Frontal cortex (tissue), 4 donors: ENCODE data around the gene JPH3. TPM values are rescaled to one million over a fixed set of nuclear protein-coding genes. Genes with fewer than 3 reads are reported as not detected.

Source experiments
- DNase-seq, 2 donors: peaks; one replicate each; pipeline ENCODE4 v3.0.0; 2012; ENCODE audit warnings: low spot score in 2 of 2
- FAIRE-seq: peaks from 2 replicates; lab custom pipeline; 2012; peaks lifted over from hg19 to GRCh38; lab: Jason Lieb, UNC
- total RNA-seq: library from RNA; depleted of rRNA; stranded (reverse); fragments of >200 nt; gene quantifications from one replicate; pipeline ENCODE4 v1.2.3, GENCODE V29; 2014
- donor health status: control.
- donor health status: control.
- donor health status: control.

Gene JPH3
- 48.1 TPM for total RNA-seq

DNA sequence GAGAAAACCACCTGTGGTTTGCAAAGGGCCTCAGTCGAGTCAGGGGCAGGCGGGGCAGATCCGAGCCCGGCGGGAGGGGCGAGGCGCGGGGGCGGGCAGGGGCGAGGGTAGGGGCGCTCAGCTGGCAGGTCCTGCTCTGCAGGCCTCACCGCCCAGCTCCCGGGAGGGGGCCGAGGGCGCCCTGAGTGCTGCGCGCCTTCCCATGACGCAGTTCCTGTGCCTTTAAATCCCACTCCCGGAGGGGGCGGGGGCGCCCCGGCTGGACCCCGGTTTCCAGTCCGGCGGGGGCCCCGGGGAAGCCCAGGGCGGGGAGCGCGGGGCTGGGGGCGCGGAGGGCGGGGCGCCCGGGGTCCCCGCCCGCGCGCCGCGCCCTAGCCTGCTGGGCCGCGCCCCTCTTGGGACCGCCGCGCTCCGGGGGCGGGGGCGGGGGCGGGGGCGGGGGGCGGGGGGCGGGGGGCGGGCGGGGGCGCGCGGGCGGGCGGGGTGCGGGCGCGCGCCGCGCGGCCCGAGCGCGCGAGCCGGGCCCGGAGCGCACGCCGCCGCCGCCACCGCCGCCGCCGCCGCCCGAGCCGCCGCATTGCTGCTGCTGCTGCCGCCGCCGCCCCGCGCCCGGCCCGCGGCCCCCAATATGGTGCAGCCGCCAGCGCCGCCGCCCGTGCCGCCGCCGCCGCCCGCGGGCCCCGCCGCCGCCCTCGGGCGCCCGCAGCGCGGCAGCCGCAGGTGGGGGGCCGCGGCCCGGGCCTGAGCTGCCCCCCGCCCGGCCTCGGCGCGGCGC, at the start of gene JPH3:
Gene JPH3, plus strand, starts transcription at position 508 of the 775 bp plus-strand sequence. CDS start 639 bp downstream, outside the sequence.
- no peak for FAIRE-seq
- DNase-seq: peak; percentile 55 to 69

DNA sequence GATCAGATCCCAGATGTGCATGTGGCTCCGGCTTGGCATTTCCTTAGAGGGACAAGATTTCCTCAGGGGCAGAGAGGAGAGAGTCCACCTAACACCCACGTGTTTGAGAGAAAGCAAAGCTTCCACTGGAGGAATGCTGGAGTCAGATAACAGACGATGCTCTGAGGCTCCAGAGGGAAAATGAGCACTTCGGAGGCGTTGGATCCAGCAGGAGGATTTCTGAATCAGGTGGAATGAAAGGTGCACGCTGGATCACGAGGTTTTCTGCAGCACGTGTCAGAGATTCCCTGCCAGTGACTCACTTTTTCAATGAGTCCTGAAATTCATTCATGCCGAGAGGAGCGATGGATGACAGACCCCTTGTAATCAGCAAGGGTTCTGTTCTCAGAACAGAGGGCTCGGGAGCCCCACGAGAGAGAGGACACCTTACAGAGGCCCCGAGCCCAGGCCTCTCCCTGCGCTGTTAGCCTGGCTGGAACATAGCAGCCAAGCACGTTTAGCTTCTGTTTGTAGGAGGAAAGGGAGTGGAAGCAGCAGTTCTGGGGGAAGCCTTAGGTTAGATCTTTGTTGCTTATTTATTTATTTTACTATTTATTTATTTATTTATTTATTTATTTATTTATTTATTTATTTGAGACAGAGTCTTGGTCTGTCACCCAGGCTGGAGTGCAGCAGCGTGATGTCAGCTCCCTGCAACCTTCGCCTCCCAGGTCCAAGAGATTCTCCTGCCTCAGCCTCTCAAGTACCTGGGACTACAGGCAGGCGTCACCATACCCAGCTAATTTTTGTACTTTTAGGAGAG, 49.3 kb upstream of the JPH3 start:
- DNase-seq (no peak), FAIRE-seq (no peak)

DNA sequence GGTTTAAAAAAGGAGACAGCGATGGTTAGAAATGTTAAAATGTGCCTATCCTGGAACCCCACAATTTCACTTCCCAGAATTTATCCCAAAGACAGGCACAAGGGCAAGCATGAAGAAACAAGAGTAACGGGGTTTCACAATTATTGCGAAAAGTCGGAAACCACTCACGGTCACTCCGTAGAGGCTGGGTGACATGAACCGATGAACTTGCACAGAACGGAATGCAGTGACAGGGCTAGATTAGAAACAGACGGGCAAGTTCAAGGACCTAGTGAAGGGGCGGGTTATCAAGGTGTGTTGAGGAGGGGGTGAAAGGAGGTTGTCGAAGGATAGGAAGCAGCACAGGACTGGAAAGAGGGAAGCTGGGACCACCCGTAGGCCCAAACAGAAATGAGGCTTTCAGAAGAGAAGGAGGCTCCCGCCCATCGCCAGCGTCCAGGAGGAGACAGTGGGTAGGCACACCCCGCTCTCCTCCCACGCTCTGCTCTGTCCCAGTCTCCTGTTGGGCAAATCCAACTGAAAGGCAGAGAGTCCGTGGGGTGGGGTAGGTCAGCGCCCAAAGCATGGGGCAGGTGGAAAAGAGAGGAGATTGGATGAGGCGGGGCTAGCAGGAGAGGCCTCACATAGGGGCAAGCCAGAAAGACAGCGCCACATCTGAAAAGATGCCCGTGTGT, 47.4 kb upstream of the JPH3 start:
- no peak for DNase-seq
- no peak for FAIRE-seq

DNA sequence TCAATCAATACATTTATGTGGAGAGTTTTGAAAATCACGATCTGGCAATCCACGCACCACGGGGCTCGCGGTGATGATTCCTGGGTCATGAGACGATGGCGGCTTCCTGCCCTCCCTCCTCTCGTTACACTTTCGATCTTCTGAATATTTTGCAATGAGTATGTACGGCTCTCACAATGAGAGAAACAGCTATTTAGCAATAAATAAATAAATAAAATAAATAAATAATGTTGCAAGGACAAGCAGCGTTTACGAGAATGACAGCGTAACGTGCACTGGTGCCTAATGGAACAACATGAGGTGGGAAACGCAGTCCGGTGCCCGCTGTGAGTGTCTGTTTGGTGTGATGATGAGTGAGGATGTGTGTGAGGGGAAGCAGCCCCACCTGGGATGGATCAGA, 46.7 kb upstream of the JPH3 start:
- FAIRE-seq: no peak
- no peak for DNase-seq

DNA sequence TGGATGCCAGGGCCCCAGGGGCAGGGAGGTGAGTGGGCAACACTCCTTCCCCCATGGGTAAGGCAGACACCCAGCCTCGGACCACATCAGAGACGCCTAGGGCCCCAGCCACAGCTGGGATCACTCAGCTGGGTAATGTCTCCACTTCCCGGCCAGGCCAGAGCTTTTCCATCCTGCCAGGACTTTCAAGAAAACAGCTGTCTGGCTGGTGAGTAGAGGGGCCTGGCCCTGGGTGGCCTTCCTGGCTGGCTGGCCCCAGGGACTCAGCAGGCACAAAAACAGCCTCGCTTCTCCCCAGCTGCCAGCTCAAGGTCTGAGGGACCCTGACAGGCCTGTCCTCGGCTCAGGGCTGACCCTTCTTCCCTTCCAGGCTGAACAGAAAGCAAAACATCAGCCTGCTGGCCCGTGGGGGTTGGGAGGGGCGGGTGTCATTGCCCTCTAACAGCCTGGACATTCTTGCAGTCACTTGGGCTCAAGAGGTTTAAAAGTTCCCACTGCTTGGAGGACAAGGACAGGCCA, 45.3 kb upstream of the JPH3 start:
- FAIRE-seq (no peak), DNase-seq (no peak)

DNA sequence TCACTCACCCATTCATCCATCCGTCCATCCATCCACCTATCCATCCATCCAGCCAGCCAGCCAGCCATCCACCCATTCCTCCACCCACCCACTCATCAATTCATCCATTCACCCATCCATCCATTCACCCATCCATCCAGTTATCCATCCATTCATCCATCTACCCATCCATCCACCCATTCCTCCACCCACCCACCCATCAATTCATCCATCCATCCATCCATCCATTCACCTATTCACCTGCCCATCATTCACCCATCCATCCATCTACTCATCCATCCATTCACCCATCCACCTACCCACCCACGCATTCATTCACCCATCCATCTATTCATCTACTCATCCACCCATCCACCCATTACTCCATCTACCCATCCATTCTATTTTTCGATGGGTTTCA, 43.6 kb upstream of the JPH3 start:
- FAIRE-seq (no peak), DNase-seq (no peak)

DNA sequence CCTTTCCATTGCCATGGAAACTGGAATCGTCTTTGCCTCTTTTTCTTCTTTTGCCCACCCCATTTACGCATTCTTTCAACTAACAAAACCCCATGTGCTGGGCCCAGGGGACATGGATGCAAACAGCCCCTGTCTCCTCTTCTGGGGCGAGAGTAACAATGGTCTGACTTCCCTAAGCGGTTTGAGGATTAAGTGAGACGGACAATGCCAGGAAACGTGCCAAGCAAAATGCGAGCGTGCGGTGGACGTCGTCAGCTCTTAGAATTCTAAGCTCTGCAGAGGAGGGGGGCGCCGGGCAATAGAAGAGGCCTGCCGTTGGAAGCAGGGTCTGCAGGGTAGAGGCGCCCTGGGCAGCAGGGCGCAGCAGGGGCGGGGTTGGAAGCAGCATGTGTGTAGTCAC, 42.4 kb upstream of the JPH3 start:
- DNase-seq (no peak), FAIRE-seq (no peak)

DNA sequence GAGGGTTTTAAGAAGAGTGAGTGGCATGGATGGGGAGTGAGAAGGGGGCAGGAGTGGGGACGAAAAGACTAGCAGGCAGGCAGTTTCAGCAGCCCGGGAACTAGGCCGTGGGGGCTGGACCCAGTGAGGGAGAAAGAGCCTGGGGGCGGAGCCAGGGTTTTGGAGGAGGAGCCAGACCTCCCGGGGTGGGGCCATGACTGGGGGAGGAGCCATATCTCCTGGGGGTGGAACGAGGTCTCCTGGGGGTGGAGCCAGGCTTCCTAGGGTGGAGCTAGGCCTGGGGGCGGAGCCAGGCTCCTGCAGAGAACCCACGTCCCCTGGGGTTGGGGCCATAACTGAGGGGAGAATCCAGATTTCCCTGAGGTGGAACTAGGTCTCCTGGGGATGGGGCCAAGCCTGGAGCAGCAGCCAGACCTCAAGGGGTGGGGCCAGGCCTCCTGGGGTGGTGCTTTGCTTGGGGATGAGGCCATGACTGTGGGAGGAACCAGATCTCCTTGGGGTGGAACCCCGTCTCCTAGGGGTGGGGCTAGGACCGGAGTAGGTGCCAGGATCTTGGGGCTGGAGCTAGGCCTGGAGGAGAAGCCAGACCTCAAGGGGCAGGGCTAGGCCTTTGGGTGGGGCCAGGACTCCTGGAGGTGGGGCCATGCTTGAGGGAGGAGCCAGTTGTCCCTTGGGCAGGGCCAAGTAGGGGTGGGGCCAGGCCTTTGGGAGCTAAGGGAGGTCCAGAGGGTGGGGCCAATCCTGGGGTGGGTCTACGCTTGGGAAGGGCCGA, 41.7 kb upstream of the JPH3 start:
- FAIRE-seq (no peak), DNase-seq (no peak)

DNA sequence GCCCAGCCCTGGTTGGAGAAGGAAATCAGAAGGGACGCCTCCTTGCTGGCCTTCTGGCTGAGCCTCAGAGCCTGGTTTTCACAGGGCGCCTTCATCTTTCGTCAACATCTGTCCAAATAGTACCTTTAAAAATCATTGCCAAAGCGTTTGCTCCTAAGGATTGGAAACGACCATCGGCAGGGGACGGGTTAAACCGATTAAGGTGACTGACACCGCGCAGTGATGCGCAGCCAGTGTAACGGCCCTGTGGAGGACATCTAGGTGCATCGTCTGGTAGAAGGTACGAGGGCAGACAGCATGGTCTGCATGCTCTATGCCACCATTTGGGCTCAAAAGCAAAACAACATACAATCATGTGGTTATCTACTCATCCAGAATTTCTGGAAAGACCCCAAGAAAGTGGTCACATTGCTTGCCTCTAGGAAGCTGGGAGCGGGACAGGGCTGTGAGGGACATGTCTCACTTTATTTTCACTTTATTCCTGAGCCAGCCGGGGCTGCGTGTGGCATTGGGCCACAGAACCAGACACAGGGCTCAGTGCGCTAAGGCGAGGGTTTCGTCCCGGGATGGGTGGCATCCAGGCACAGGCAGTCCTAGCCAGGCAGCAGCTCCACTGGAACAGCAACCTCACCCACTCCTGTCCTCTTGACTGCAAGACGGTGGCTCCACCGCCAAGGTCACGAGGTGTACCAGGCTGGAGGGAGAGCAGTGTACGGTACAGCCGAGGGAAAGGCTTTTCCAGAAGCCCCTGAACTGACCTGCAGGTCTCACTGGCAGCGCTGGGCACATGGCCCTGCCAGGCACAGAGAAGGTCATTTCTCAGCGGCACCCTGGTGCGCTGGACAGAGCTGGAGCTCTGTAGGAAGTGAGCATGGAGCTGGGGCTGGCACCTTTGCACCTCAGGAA, 40.9 kb upstream of the JPH3 start:
- DNase-seq (no peak), FAIRE-seq (no peak)

DNA sequence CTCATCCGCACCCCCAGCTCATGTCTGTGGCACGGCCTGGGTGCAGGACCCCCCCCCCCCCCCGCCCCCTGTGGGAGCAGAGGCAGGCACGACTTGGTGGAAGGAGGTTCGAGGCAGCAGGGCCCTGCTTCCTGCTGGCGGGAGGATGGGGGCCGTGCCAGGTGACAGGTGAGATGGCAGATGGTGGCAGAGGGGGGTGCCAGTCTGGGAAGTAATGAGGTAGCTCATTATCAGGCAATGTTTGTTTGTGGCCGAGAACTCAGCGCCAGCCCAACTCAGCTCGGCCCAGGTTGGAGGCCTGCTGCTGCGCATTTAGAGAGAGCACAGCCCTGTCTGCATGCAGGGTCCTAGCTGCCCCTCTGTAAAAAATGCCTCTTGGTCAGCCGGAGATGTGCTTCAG, 40.1 kb upstream of the JPH3 start:
- FAIRE-seq (no peak), DNase-seq (no peak)

DNA sequence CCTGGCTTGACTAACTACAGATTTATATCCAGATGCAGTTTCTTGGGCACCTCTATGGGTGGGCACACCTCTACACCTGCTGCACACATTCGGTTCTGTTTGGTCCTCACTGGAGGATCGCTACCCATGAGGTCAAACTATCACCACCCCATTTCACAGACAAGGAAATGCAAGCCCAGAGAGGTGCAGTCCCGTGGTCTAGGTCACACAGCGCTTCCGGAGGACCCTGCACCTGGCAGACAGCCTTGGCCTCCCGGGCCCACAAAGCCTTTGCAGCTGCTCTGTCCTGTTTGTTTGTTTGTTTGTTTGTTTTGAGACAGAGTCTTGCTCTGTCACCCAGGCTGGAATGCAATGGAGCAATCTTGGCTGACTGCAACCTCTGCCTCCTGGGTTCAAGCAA, 39.3 kb upstream of the JPH3 start:
- no peak for FAIRE-seq

DNA sequence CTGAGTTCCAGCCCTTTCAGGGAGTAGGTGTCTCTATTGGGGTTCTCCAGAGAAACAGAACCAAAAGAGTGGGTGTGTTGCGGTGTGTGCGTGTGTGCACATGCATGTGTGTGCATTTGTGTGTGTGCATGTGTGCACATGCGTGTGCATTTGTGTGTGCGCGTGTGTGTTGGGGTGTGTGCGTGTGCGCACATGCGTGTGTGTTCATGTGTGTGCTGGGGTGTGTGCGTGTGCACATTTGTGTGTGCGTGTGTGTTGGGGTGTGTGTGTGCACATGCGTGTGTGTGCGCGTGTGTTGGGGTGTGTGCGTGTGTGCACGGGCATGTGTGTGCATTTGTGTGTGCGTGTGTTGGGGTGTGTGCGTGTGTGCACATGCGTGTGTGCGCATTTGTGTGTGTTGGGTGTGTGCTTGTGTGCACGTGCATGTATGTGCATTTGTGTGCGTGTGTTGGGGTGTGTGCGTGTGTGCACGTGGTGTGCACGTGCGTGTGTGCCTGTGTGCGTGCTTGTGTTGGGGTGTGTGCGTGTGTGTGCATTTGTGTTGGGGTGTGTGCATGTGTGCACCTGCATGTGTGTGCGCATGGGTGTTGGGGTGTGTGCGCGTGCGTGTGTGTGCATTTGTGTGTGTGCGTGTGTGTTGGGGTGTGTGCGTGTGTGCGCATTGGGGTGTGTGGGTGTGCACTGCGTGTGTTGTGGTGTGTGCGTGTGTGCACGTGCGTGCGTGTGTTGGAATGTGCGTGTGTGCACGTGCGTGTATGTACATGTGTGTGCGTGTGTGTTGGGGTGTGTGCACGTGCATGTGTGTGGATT, 38.4 kb upstream of the JPH3 start:
- FAIRE-seq: no peak
- DNase-seq: no peak

More for the DNA sequence above, 39.3 kb upstream of the JPH3 start:
- no peak for DNase-seq

DNA sequence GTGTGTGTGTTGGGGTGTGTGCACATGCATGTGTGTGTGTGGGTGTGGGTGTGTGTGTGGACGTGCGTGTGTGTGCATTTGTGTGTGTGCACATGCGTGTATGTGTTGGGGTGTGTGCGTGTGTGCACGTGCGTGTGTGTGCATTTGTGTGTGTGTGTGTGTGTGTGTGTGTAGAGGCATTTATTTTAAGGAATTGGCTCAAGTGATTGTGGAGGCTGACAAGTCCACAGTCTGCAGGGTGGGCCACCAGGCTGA, 37.9 kb upstream of the JPH3 start:
- DNase-seq: no peak
- FAIRE-seq: no peak

DNA sequence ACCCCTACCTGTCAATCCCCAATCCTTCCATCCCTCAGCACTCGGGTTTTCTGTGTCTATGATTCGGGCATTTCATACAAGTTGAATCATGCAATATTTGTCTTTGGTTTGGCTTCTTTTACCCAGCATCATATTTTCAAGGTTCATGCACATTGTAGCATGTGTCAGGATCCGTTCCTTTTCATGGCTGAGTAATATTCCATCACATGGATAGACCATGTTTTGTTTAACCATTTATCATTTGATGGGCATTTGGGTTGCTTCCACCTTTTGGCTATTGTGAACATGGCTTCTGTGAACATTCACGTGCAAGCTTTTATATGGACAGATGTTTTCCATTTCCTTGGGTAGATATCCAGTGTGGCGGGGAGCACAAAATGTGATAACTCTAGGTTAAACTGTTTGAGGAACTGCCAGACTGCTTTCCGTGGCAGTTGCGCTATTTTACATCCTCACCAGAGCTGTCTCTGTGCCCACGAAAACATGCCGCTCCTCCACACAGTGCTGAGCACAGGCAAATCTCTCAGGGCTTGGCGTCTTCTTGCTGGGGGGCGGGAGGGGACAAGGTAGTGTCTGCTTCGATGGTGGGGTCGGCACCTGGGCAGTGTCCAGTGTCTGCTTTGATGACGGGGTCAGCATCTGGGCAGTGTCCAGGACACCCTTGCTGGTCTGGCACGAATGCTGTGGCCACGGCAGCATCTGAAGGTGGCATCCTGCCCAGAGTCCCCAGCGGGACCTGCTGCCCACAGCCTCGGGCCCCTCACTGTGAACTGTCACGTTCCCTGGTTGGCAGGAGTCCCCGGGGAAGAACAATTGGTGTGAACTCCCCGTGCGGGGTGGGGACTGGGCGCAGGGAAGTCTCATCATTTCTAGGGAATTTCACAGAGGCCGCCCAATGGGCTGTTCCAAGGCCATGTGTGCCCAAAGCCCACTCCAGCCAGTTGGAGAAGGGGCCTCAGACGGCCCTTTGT, 32.4 kb upstream of the JPH3 start:
- no peak for FAIRE-seq
- no peak for DNase-seq

DNA sequence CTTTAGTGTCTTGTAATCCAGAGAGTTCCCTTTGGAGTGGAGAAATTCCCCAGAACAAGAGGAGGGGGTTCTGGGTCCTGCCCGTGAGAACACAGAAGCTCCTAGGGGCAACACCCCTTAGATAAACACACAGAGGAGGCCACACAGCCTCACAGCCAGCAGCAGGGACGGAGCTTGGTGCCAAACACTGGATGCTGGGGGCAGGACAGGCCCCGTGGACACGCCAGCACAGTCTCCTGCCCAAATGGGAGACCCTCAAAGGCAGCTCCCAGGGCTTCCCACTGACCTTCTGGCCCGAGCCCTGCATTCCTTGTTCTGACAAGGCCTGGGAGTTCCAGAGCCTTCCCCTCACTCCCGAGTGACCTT, 31.8 kb upstream of the JPH3 start:
- FAIRE-seq (no peak), DNase-seq (no peak)

DNA sequence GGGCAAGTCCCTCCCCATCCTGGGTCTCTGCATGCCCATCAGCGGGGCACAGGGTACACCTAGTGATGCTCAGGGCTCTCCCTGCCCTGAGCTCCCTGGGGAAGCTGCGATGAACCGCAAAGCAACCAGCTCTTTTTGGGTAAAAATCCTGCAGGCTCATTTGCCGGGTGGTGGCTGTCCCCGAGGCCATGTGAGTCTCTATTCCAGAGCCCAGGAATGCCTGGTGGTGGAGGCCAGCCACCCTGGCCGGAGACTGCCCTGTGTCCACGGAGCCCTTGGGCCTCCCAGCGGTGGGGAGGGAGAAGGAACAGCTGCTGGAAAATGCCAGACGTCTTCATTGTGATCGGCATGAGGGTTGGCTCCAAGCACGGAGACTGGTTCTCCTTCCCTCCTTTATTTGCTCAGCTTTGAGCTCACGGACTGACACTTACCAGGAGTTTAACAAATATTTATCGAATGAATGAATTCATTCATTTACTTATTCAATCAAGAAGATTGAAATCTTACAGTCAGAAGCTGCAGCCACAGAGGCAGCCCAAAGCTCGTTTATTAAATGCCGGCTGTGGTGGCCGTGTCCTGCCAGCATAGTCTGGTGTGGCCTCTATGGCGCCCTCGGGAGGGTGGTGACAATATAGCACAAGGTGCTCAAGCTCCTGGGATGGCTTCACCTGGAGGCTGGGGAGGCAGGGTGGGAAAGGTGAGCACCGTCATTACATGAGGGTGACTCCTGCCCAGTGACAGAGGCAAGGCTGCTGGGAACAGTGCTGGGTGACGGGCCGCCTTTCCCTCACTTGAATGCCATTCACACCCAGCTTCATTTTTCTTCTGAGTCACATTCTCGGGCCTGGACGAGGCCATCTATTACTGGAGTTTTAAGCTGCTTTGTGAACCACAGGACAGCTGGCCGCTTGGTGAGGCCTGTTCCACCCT, 31.1 kb upstream of the JPH3 start:
- no peak for FAIRE-seq
- peak in 1 of 2 donors; percentile 63 for DNase-seq
